ENCODE measurements around the gene ANKRD11.

GRCh38 chr16:89511374-89511773, 21.0 kb upstream of the ANKRD11 start:
- TF ChIP-seq, protein P1, sequence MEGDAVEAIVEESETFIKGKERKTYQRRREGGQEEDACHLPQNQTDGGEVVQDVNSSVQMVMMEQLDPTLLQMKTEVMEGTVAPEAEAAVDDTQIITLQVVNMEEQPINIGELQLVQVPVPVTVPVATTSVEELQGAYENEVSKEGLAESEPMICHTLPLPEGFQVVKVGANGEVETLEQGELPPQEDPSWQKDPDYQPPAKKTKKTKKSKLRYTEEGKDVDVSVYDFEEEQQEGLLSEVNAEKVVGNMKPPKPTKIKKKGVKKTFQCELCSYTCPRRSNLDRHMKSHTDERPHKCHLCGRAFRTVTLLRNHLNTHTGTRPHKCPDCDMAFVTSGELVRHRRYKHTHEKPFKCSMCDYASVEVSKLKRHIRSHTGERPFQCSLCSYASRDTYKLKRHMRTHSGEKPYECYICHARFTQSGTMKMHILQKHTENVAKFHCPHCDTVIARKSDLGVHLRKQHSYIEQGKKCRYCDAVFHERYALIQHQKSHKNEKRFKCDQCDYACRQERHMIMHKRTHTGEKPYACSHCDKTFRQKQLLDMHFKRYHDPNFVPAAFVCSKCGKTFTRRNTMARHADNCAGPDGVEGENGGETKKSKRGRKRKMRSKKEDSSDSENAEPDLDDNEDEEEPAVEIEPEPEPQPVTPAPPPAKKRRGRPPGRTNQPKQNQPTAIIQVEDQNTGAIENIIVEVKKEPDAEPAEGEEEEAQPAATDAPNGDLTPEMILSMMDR (conservative IDR thresholded peaks at IDR 0.05 in 1 of 2, IDR thresholded peaks at IDR 0.05 in 1 of 2; ENCODE audit: low read depth in 1 of 2, low read length in 2 of 2) = no peak
- TF ChIP-seq EZH2 (IDR thresholded peaks at IDR 0.05; ENCODE audit: low read length, missing control alignments) = no peak
